SK-N-SH (cell line): ENCODE measurements around the gene MYF6. TPM values are rescaled to one million over a fixed set of nuclear protein-coding genes. Genes with fewer than 3 reads are reported as not detected.
A peak's percentile ranks its signal among the peaks of the same experiment; 100 is the strongest.

Source experiments
- CTCF ChIA-PET: fragments of 300-600, 350-600 bp; formaldehyde crosslinking; extraction: SDS; loops from one replicate; lab custom pipeline; 2021; lab: Yijun Ruan, JAX
- POLR2A ChIA-PET: fragments of 350-600 bp; sonication (Branson Sonifier 250); formaldehyde crosslinking; extraction: SDS; loops from one replicate; lab custom pipeline; 2020; ENCODE audit warnings: antibody characterized with exemption, inconsistent platforms; lab: Yijun Ruan, JAX
- DNase-seq: peaks from one replicate; pipeline ENCODE4 v3.0.0; 2012
- H2AFZ ChIP-seq: fragments of 200-600 bp; sonication (generic); 2 replicates; pipeline ENCODE4 v1.8.1; 2016; ENCODE audit warnings: antibody characterized with exemption, mild to moderate bottlenecking, low read depth
- H3F3A ChIP-seq: fragments of 200-600 bp; sonication (generic); replicated peaks from 2 replicates; pipeline ENCODE3; 2016; ENCODE audit warnings: antibody characterized with exemption, mild to moderate bottlenecking; ENCODE audit not compliant: insufficient read depth
- H3K27ac ChIP-seq, 2 experiments: fragments of 200-500 bp in 1 of 2; fragments of 200-600 bp in 1 of 2; sonication (Bioruptor generic) in 1 of 2; sonication (generic), shearing (Covaris generic) in 1 of 2; 2 replicates each; pipeline versions ENCODE4 v1.5.1 to v1.6.1; 2014 to 2016; ENCODE audit warnings: low read depth in 2 of 2, inconsistent platforms in 1 of 2, low read length in 1 of 2, mild to moderate bottlenecking in 1 of 2, mixed read lengths in 1 of 2
- H3K27me3 ChIP-seq: fragments of 200-600 bp; sonication (generic), shearing (Covaris generic); 2 replicates; pipeline ENCODE4 v1.6.1; 2016; ENCODE audit warnings: mixed run types; ENCODE audit not compliant: insufficient read depth
- H3K36me3 ChIP-seq, 2 experiments: fragments of 200-500 bp in 1 of 2; fragments of 200-600 bp in 1 of 2; sonication (Bioruptor generic) in 1 of 2; sonication (generic) in 1 of 2; replicated peaks in 1 of 2; 2 replicates each; pipeline versions ENCODE3 to v1.5.1; 2014 to 2016; ENCODE audit warnings: low read length in 1 of 2, mild to moderate bottlenecking in 1 of 2; ENCODE audit not compliant: insufficient read depth in 2 of 2, control insufficient read depth in 1 of 2
- H3K4me1 ChIP-seq, 2 experiments: fragments of 200-500 bp in 1 of 2; fragments of 200-600 bp in 1 of 2; sonication (Bioruptor generic) in 1 of 2; sonication (generic), shearing (Covaris generic) in 1 of 2; 2 replicates each; pipeline versions ENCODE4 v1.5.1 to v1.6.1; 2014 to 2016; ENCODE audit warnings: low read depth in 1 of 2, low read length in 1 of 2, mixed run types in 1 of 2; ENCODE audit not compliant: insufficient read depth in 2 of 2, control insufficient read depth in 1 of 2
- H3K4me2 ChIP-seq: fragments of 200-600 bp; sonication (generic), shearing (Covaris generic); 2 replicates; pipeline ENCODE4 v1.6.1; 2017; ENCODE audit warnings: mixed run types
- H3K4me3 ChIP-seq, 2 experiments: fragments of 200-500 bp in 1 of 2; fragments of 200-600 bp in 1 of 2; sonication (Bioruptor generic) in 1 of 2; sonication (generic), shearing (Covaris generic) in 1 of 2; 2 replicates each; pipeline versions ENCODE4 v1.5.1 to v1.8.1; 2014 to 2016; ENCODE audit warnings: low read depth in 2 of 2, inconsistent platforms in 1 of 2, low read length in 1 of 2, mild to moderate bottlenecking in 1 of 2, mixed read lengths in 1 of 2, moderate library complexity in 1 of 2
- H3K79me2 ChIP-seq: fragments of 200-600 bp; sonication (generic); 2 replicates; pipeline ENCODE4 v1.8.1; 2017; ENCODE audit warnings: mild to moderate bottlenecking; ENCODE audit not compliant: insufficient read depth
- H3K9ac ChIP-seq: fragments of 200-600 bp; sonication (generic); 2 replicates; pipeline ENCODE4 v1.6.1; 2017; ENCODE audit warnings: mixed run types
- H3K9me2 ChIP-seq: fragments of 200-600 bp; sonication (generic); 2 replicates; pipeline ENCODE4 v1.6.1; 2017; ENCODE audit warnings: mixed run types
- H3K9me3 ChIP-seq: fragments of 200-600 bp; sonication (generic); 2 replicates; pipeline ENCODE4 v1.6.1; 2017; ENCODE audit warnings: mixed run types, mild to moderate bottlenecking, moderate library complexity
- H4K20me1 ChIP-seq: fragments of 200-600 bp; sonication (generic); 2 replicates; pipeline ENCODE4 v1.6.1; 2017; ENCODE audit warnings: mild to moderate bottlenecking, mixed run types; ENCODE audit not compliant: insufficient read depth
- CHD2 ChIP-seq: fragments of 150-350 bp; IDR thresholded peaks from 2 replicates; pipeline ENCODE4 v1.6.1; 2018; ENCODE audit warnings: low read length; ENCODE audit not compliant: partially characterized antibody
- EP300 ChIP-seq, 2 experiments: IDR thresholded peaks; 2 replicates each; pipeline versions ENCODE4 v1.4.0 to v1.6.1; 2012; ENCODE audit warnings: borderline replicate concordance in 1 of 2, low read depth in 1 of 2, low read length in 1 of 2
- FOSL2 ChIP-seq: IDR thresholded peaks from 2 replicates; pipeline ENCODE4 v1.4.0; 2012; ENCODE audit warnings: low read depth, mild to moderate bottlenecking, moderate library complexity, borderline replicate concordance
- FOXJ3 ChIP-seq: sonication (generic); formaldehyde crosslinking; IDR thresholded peaks from 2 replicates; pipeline ENCODE4 v1.5.1; 2020; ENCODE audit warnings: mild to moderate bottlenecking, missing genetic modification reagents
- IRF3 ChIP-seq: fragments of 150-350 bp; IDR thresholded peaks from 2 replicates; pipeline ENCODE4 v1.6.1; 2016; ENCODE audit warnings: mild to moderate bottlenecking, low read depth, low read length
- MEF2A ChIP-seq: IDR thresholded peaks from 2 replicates; pipeline ENCODE4 v1.4.0; 2012; ENCODE audit warnings: low read depth, borderline replicate concordance
- MXI1 ChIP-seq: IDR thresholded peaks from 2 replicates; pipeline ENCODE4 v1.6.1; 2012; ENCODE audit warnings: mild to moderate bottlenecking, low read depth, low read length, improper control_type of control experiment
- NRF1 ChIP-seq: IDR thresholded peaks from 2 replicates; pipeline ENCODE4 v1.6.1; 2012; ENCODE audit warnings: low read depth, mild to moderate bottlenecking, low read length
- POLR2AphosphoS5 ChIP-seq: IDR thresholded peaks from 2 replicates; pipeline ENCODE4 v1.6.1; 2012; ENCODE audit warnings: low read depth, low read length
- RAD21 ChIP-seq: IDR thresholded peaks from 2 replicates; pipeline ENCODE4 v1.6.1; 2012; ENCODE audit warnings: mild to moderate bottlenecking, low read length
- SIN3A ChIP-seq: IDR thresholded peaks from 2 replicates; pipeline ENCODE4 v1.6.1; 2012; ENCODE audit warnings: low read depth, mild to moderate bottlenecking, low read length, moderate library complexity, borderline replicate concordance
- TEAD4 ChIP-seq: IDR thresholded peaks from 2 replicates; pipeline ENCODE4 v1.4.0; 2012; ENCODE audit warnings: mild to moderate bottlenecking, borderline replicate concordance; ENCODE audit not compliant: insufficient read depth
- USF2 ChIP-seq: fragments of 150-350 bp; IDR thresholded peaks from 2 replicates; pipeline ENCODE4 v1.6.1; 2017; ENCODE audit warnings: antibody characterized with exemption, low read length, low read depth, borderline replicate concordance
- YY1 ChIP-seq: IDR thresholded peaks from 2 replicates; pipeline ENCODE4 v1.4.0; 2012; ENCODE audit warnings: low read depth, mild to moderate bottlenecking
- ZBTB33 ChIP-seq: IDR thresholded peaks from 2 replicates; pipeline ENCODE4 v1.4.0; 2012; ENCODE audit warnings: low read depth, borderline replicate concordance
- WGBS: methylation state at CpG from one replicate; pipeline ENCODE4 v1.1.6; 2017; ENCODE audit warnings: low lambda C conversion rate; 5-methylcytosine and 5-hydroxymethylcytosine counted together
- polyA plus RNA-seq, 3 experiments: library from polyadenylated mRNA; depleted of rRNA; stranded (reverse); fragments of >200 nt; gene quantifications; 2 replicates each; pipeline ENCODE4 v1.2.3, GENCODE V29; 2012
- TF ChIP-seq, protein P1 (sequence below): IDR thresholded peaks from 2 replicates; pipeline ENCODE4 v1.4.0; 2012; ENCODE audit warnings: low read depth, borderline replicate concordance
- TF ChIP-seq, protein P2 (sequence below): fragments of 200-600 bp; sonication (generic); IDR thresholded peaks from 2 replicates; pipeline ENCODE4 v1.6.1; 2017; ENCODE audit warnings: antibody characterized with exemption, mild to moderate bottlenecking, moderate library complexity

Gene MYF6
- polyA plus RNA-seq, 1 of the 3 experiments (the other 2 are of a cell fraction), result not detected

DNA sequence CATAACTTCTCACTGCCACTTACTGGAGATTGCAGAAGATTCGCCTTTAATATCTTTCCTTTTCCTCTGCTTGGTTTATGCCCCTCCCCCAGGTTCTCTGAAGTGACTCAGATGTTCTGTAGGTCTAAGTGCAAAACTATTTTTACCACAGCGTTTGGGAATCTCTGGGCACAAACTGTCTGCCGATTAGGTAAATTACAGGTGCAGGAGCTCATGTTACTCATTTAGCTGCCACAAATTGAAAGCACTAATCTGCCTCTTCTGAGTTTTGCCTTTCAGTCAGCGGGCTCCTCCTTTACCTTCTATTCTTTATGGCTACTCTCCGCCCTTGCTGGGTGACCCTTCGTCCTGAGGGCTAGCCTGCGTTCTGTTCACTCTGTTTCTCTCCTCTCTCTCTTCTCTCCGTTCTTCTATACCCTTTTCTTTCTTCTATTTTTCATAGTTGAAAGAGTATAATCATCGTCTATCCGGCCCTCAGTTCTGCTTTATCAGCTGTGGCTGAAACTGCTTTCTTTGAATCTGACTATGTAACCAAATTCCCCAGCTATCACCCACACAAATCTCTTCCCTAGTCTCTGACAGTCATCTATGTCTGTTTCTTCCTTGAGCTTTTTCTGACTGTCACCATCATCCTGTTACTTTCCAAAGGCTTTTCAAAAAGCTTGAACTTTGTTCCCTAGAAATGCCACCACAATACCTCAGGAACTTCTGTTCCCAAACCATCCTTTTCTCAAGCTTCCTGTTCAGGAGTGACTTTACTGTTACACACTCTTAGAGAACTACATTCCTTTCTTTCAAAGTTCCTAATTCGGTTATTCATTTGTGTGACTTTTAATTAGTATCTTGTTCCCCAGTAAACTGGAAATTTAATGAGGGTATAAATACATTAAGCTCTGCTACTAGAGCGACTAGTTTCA lies 4.3 kb upstream of the MYF6 start:
- no peak overlapping the region for H3K27ac ChIP-seq
- WGBS, result 11% methylated on average over 12 of the region's 12 CpGs
- ChIA-PET POLR2A (no interaction called here), CTCF (interaction anchor here (1.3 kb wide), 1 partner anchor 17 kb away, joined by 3 read pairs; no protein-coding TSS in a partner anchor)
- 0 out of 4 replicates have a peak, but pooled peaks cover 0 to 2% of the 10 kb centered on the region in 2 experiments for H3K4me1 ChIP-seq
- peaks cover 35% of the 10 kb centered on the region for H3K27me3 ChIP-seq
- no peaks in the 10 kb centered on the region; the same call in 1 of the 2 replicates for H3K9me2 ChIP-seq
- TF ChIP-seq RAD21 (no peak), FOSL2 (peak; percentile 27; the same call in 1 of the 2 replicates)
- H3K79me2 ChIP-seq, result no peaks in the 10 kb centered on the region
- H2AFZ ChIP-seq, result 0 out of 2 replicates have a peak overlapping the region, but pooled peaks have one; percentile 47
- H3K4me2 ChIP-seq, result peak overlapping the region; percentile 75
- H3F3A ChIP-seq, result no peaks in the 10 kb centered on the region
- H3K36me3 ChIP-seq, result no peaks in the 10 kb centered on the region
- peak overlapping the region in 1 of 2 experiments; percentile 49; a peak in 3 of 4 replicates for H3K4me3 ChIP-seq
- H4K20me1 ChIP-seq, result no peaks in the 10 kb centered on the region
- no peak for DNase-seq
- H3K9me3 ChIP-seq, result no peaks in the 10 kb centered on the region
- H3K9ac ChIP-seq, result no peak overlapping the region

- no peak overlapping the region for H2AFZ ChIP-seq
- no peaks in the 10 kb centered on the region for H3F3A ChIP-seq
- 9% methylated on average over 2 of the region's 2 CpGs for WGBS
- no peak overlapping the region for H3K4me2 ChIP-seq
- CTCF ChIA-PET, result interaction anchor here (1.3 kb wide), 1 partner anchor 15 kb away, joined by 3 read pairs; no protein-coding TSS in a partner anchor
- H3K9me2 ChIP-seq, result no peaks in the 10 kb centered on the region; the same call in 1 of the 2 replicates
- H3K4me1 ChIP-seq, result 0 out of 4 replicates have a peak, but pooled peaks cover 0 to 2% of the 10 kb centered on the region in 2 experiments
- no peaks in the 10 kb centered on the region for H4K20me1 ChIP-seq
- no peaks in the 10 kb centered on the region for H3K9me3 ChIP-seq
- no peaks in the 10 kb centered on the region for H3K79me2 ChIP-seq
- DNase-seq, result no peak
- H3K9ac ChIP-seq, result no peak overlapping the region
- no peaks in the 10 kb centered on the region for H3K36me3 ChIP-seq
- POLR2A ChIA-PET, result no interaction called here
- H3K4me3 ChIP-seq, result no peak overlapping the region
- no peak overlapping the region for H3K27ac ChIP-seq
- H3K27me3 ChIP-seq, result peaks cover 48% of the 10 kb centered on the region
- TF ChIP-seq ZBTB33 (no peak), IRF3 (no peak), TEAD4 (no peak), USF2 (no peak), SIN3A (no peak), FOSL2 (no peak), NRF1 (no peak), YY1 (no peak), EP300 (IDR thresholded peaks at IDR 0.05; ENCODE audit: borderline replicate concordance in 1 of 2, low read depth in 1 of 2, low read length in 1 of 2) (no peak), CHD2 (no peak), MXI1 (no peak), MEF2A (no peak), FOXJ3 (CRISPR knock-in tag) (no peak), POLR2AphosphoS5 (no peak)
- TF ChIP-seq, protein P1, sequence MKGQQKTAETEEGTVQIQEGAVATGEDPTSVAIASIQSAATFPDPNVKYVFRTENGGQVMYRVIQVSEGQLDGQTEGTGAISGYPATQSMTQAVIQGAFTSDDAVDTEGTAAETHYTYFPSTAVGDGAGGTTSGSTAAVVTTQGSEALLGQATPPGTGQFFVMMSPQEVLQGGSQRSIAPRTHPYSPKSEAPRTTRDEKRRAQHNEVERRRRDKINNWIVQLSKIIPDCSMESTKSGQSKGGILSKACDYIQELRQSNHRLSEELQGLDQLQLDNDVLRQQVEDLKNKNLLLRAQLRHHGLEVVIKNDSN, result no peak
- TF ChIP-seq, protein P2, sequence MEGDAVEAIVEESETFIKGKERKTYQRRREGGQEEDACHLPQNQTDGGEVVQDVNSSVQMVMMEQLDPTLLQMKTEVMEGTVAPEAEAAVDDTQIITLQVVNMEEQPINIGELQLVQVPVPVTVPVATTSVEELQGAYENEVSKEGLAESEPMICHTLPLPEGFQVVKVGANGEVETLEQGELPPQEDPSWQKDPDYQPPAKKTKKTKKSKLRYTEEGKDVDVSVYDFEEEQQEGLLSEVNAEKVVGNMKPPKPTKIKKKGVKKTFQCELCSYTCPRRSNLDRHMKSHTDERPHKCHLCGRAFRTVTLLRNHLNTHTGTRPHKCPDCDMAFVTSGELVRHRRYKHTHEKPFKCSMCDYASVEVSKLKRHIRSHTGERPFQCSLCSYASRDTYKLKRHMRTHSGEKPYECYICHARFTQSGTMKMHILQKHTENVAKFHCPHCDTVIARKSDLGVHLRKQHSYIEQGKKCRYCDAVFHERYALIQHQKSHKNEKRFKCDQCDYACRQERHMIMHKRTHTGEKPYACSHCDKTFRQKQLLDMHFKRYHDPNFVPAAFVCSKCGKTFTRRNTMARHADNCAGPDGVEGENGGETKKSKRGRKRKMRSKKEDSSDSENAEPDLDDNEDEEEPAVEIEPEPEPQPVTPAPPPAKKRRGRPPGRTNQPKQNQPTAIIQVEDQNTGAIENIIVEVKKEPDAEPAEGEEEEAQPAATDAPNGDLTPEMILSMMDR, result no peak
These were observed 3.0 kb upstream of the MYF6 start for GRCh38 chr12:80704420-80704819.
